SK-N-SH (cell line): ENCODE results near the gene PCDHA7. TPM values are rescaled to one million over a fixed set of nuclear protein-coding genes. Genes with fewer than 3 reads are reported as not detected.

ENCODE experiments used
- CTCF ChIA-PET: fragments of 300-600, 350-600 bp; formaldehyde crosslinking; extraction: SDS; loops from one replicate; lab custom pipeline; 2021; lab: Yijun Ruan, JAX
- POLR2A ChIA-PET: fragments of 350-600 bp; sonication (Branson Sonifier 250); formaldehyde crosslinking; extraction: SDS; loops from one replicate; lab custom pipeline; 2020; ENCODE audit warnings: antibody characterized with exemption, inconsistent platforms; lab: Yijun Ruan, JAX
- DNase-seq: peaks from one replicate; pipeline ENCODE4 v3.0.0; 2012
- H2AFZ ChIP-seq: fragments of 200-600 bp; sonication (generic); 2 replicates; pipeline ENCODE4 v1.8.1; 2016; ENCODE audit warnings: antibody characterized with exemption, mild to moderate bottlenecking, low read depth
- H3F3A ChIP-seq: fragments of 200-600 bp; sonication (generic); replicated peaks from 2 replicates; pipeline ENCODE3; 2016; ENCODE audit warnings: antibody characterized with exemption, mild to moderate bottlenecking; ENCODE audit not compliant: insufficient read depth
- H3K27ac ChIP-seq, 2 experiments: fragments of 200-500 bp in 1 of 2; fragments of 200-600 bp in 1 of 2; sonication (Bioruptor generic) in 1 of 2; sonication (generic), shearing (Covaris generic) in 1 of 2; 2 replicates each; pipeline versions ENCODE4 v1.5.1 to v1.6.1; 2014 to 2016; ENCODE audit warnings: low read depth in 2 of 2, inconsistent platforms in 1 of 2, low read length in 1 of 2, mild to moderate bottlenecking in 1 of 2, mixed read lengths in 1 of 2
- H3K27me3 ChIP-seq: fragments of 200-600 bp; sonication (generic), shearing (Covaris generic); 2 replicates; pipeline ENCODE4 v1.6.1; 2016; ENCODE audit warnings: mixed run types; ENCODE audit not compliant: insufficient read depth
- H3K36me3 ChIP-seq, 2 experiments: fragments of 200-500 bp in 1 of 2; fragments of 200-600 bp in 1 of 2; sonication (Bioruptor generic) in 1 of 2; sonication (generic) in 1 of 2; replicated peaks in 1 of 2; 2 replicates each; pipeline versions ENCODE3 to v1.5.1; 2014 to 2016; ENCODE audit warnings: low read length in 1 of 2, mild to moderate bottlenecking in 1 of 2; ENCODE audit not compliant: insufficient read depth in 2 of 2, control insufficient read depth in 1 of 2
- H3K4me1 ChIP-seq, 2 experiments: fragments of 200-500 bp in 1 of 2; fragments of 200-600 bp in 1 of 2; sonication (Bioruptor generic) in 1 of 2; sonication (generic), shearing (Covaris generic) in 1 of 2; 2 replicates each; pipeline versions ENCODE4 v1.5.1 to v1.6.1; 2014 to 2016; ENCODE audit warnings: low read depth in 1 of 2, low read length in 1 of 2, mixed run types in 1 of 2; ENCODE audit not compliant: insufficient read depth in 2 of 2, control insufficient read depth in 1 of 2
- H3K4me2 ChIP-seq: fragments of 200-600 bp; sonication (generic), shearing (Covaris generic); 2 replicates; pipeline ENCODE4 v1.6.1; 2017; ENCODE audit warnings: mixed run types
- H3K4me3 ChIP-seq, 2 experiments: fragments of 200-500 bp in 1 of 2; fragments of 200-600 bp in 1 of 2; sonication (Bioruptor generic) in 1 of 2; sonication (generic), shearing (Covaris generic) in 1 of 2; 2 replicates each; pipeline versions ENCODE4 v1.5.1 to v1.8.1; 2014 to 2016; ENCODE audit warnings: low read depth in 2 of 2, inconsistent platforms in 1 of 2, low read length in 1 of 2, mild to moderate bottlenecking in 1 of 2, mixed read lengths in 1 of 2, moderate library complexity in 1 of 2
- H3K79me2 ChIP-seq: fragments of 200-600 bp; sonication (generic); 2 replicates; pipeline ENCODE4 v1.8.1; 2017; ENCODE audit warnings: mild to moderate bottlenecking; ENCODE audit not compliant: insufficient read depth
- H3K9ac ChIP-seq: fragments of 200-600 bp; sonication (generic); 2 replicates; pipeline ENCODE4 v1.6.1; 2017; ENCODE audit warnings: mixed run types
- H3K9me2 ChIP-seq: fragments of 200-600 bp; sonication (generic); 2 replicates; pipeline ENCODE4 v1.6.1; 2017; ENCODE audit warnings: mixed run types
- H3K9me3 ChIP-seq: fragments of 200-600 bp; sonication (generic); 2 replicates; pipeline ENCODE4 v1.6.1; 2017; ENCODE audit warnings: mixed run types, mild to moderate bottlenecking, moderate library complexity
- H4K20me1 ChIP-seq: fragments of 200-600 bp; sonication (generic); 2 replicates; pipeline ENCODE4 v1.6.1; 2017; ENCODE audit warnings: mild to moderate bottlenecking, mixed run types; ENCODE audit not compliant: insufficient read depth
- CHD2 ChIP-seq: fragments of 150-350 bp; IDR thresholded peaks from 2 replicates; pipeline ENCODE4 v1.6.1; 2018; ENCODE audit warnings: low read length; ENCODE audit not compliant: partially characterized antibody
- CTCF ChIP-seq: fragments of 200-600 bp; sonication (generic); IDR thresholded peaks from 2 replicates; pipeline ENCODE4 v1.6.1; 2017; ENCODE audit warnings: antibody characterized with exemption, mild to moderate bottlenecking, moderate library complexity
- ELF1 ChIP-seq: IDR thresholded peaks from 2 replicates; pipeline ENCODE4 v1.4.0; 2012
- GABPA ChIP-seq: IDR thresholded peaks from 2 replicates; pipeline ENCODE4 v1.4.0; 2012; ENCODE audit warnings: low read depth, mild to moderate bottlenecking
- IRF3 ChIP-seq: fragments of 150-350 bp; IDR thresholded peaks from 2 replicates; pipeline ENCODE4 v1.6.1; 2016; ENCODE audit warnings: mild to moderate bottlenecking, low read depth, low read length
- MAX ChIP-seq: IDR thresholded peaks from 2 replicates; pipeline ENCODE4 v1.4.0; 2012; ENCODE audit warnings: low read depth
- PBX3 ChIP-seq: IDR thresholded peaks from 2 replicates; pipeline ENCODE4; 2012
- POLR2AphosphoS5 ChIP-seq: IDR thresholded peaks from 2 replicates; pipeline ENCODE4 v1.6.1; 2012; ENCODE audit warnings: low read depth, low read length
- RAD21 ChIP-seq: IDR thresholded peaks from 2 replicates; pipeline ENCODE4 v1.6.1; 2012; ENCODE audit warnings: mild to moderate bottlenecking, low read length
- SIN3A ChIP-seq: IDR thresholded peaks from 2 replicates; pipeline ENCODE4 v1.6.1; 2012; ENCODE audit warnings: low read depth, mild to moderate bottlenecking, low read length, moderate library complexity, borderline replicate concordance
- SMC3 ChIP-seq: IDR thresholded peaks from 2 replicates; pipeline ENCODE4 v1.6.1; 2012; ENCODE audit warnings: low read depth, low read length, improper control_type of control experiment
- TEAD4 ChIP-seq: IDR thresholded peaks from 2 replicates; pipeline ENCODE4 v1.4.0; 2012; ENCODE audit warnings: mild to moderate bottlenecking, borderline replicate concordance; ENCODE audit not compliant: insufficient read depth
- YY1 ChIP-seq: IDR thresholded peaks from 2 replicates; pipeline ENCODE4 v1.4.0; 2012; ENCODE audit warnings: low read depth, mild to moderate bottlenecking
- ZBTB33 ChIP-seq: IDR thresholded peaks from 2 replicates; pipeline ENCODE4 v1.4.0; 2012; ENCODE audit warnings: low read depth, borderline replicate concordance
- WGBS: methylation state at CpG from one replicate; pipeline ENCODE4 v1.1.6; 2017; ENCODE audit warnings: low lambda C conversion rate; 5-methylcytosine and 5-hydroxymethylcytosine counted together
- polyA plus RNA-seq, 3 experiments: library from polyadenylated mRNA; depleted of rRNA; stranded (reverse); fragments of >200 nt; gene quantifications; 2 replicates each; pipeline ENCODE4 v1.2.3, GENCODE V29; 2012

PCDHA7 gene
- polyA plus RNA-seq, 1 of the 3 experiments (the other 2 are of a cell fraction): 0.15 TPM

GRCh38 chr5:140791089-140791488 is 43.0 kb upstream of the PCDHA7 start:
- CTCF ChIA-PET: no interaction called here
- no peaks in the 10 kb centered on the region for H3F3A ChIP-seq

More at GRCh38 chr5:140791089-140791488, 43.0 kb upstream of the PCDHA7 start:
- H3K36me3 ChIP-seq: no peaks in the 10 kb centered on the region
- no peak overlapping the region for H3K4me2 ChIP-seq
- H3K9ac ChIP-seq: no peak overlapping the region
- no peaks in the 10 kb centered on the region for H4K20me1 ChIP-seq
- no peaks in the 10 kb centered on the region for H3K27me3 ChIP-seq
- H3K27ac ChIP-seq: no peak overlapping the region
- H3K4me1 ChIP-seq: no peaks in the 10 kb centered on the region
- no peak overlapping the region for H2AFZ ChIP-seq
- H3K4me3 ChIP-seq: no peak overlapping the region
- 9% methylated on average over 2 of the region's 2 CpGs for WGBS
- DNase-seq: no peak
- no peaks in the 10 kb centered on the region for H3K79me2 ChIP-seq
- H3K9me3 ChIP-seq: no peaks in the 10 kb centered on the region
- POLR2A ChIA-PET: no interaction called here
- no peaks in the 10 kb centered on the region for H3K9me2 ChIP-seq
- TF ChIP-seq ZBTB33 (no peak), MAX (no peak), GABPA (no peak), SIN3A (no peak), CTCF (no peak), ELF1 (no peak), SMC3 (no peak), RAD21 (no peak), PBX3 (no peak), TEAD4 (no peak), CHD2 (no peak), IRF3 (no peak), YY1 (no peak), POLR2AphosphoS5 (no peak)
